GM10847 (cell line): ENCODE measurements around the gene LAGE3.

Experiments used
- POLR2A ChIP-seq: IDR thresholded peaks from 2 replicates; pipeline ENCODE4 v1.6.1; 2011; ENCODE audit not compliant: insufficient read length; ENCODE audit errors: extremely low read depth

LAGE3 gene

DNA sequence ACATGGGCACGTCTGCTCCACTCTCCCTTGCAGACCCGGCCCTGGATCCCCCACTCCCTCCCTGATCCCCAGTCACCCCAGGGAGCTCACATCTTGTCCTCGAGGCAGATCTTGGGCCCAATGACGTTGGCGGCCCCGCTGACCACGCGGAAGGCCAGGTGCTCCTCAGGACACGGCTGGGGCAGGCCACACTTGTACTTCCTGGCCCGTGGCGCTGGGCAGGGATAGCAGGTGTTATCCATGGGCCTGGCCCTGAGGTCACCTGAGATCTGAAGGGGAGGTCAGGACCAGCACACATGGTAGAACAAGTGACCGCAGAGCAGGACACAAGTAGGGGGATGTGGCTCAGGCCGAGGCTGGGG is 29.3 kb upstream of the LAGE3 start:
- TF ChIP-seq POLR2A: no peak

DNA sequence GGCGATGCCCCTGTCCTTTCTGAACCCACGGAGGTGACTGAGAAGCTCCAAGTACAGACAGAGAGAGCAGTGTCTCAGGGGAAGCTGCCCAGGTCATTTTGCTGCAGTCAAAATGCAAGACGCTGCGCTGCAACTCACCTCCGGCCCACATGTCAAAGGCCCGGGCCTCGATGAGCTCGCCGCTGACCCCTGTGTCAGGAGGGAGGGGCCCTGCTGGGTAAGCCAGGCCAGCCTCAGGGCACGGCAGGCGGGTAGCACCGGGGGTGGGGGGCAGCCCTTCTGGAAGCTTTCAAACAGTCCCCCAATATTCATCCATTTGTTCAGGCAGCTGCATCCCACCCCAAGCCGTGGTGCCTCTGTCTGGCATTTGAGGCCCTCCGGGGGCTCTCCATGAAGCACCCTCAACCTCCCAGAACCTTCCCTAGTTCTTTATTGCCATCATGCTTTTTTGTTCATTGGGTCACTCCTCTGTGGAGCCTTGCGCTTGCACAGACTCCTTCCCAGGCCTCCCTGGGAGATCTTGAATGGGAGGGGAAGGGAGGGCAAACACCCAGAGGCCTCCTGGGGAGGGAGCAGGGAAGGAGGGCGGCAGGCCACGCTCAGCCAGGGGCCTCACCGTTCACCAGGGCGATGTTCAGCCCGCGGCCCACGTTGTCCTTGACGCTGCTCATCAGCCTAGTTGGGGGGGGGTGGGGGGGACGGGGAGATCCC is 28.7 kb upstream of the LAGE3 start:
- TF ChIP-seq POLR2A: no peak

- TF ChIP-seq POLR2A: no peak
Observed at GRCh38 chrX:154506483-154507332, 27.6 kb upstream of the LAGE3 start.

GRCh38 chrX:154505734-154506133 is 26.7 kb upstream of the LAGE3 start:
- no peak for TF ChIP-seq POLR2A

DNA sequence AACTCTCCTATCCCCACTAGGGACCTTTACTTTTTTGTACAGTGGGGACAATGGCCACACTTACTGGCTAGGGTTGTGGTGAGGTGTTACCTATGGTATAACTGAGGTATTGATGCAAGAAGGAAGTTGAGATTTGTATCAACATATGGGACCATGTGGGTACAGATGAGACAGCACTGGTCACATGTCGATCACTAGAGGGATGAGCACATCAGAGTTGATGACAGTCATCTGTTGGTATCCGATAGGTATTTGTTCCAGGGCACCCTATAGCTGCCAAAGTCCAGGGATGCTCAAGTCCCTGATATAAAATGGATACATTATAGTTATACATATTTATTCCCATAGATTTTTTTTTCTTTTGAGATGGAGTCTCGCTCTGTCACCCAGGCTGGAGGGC is 23.9 kb upstream of the LAGE3 start:
- no peak for TF ChIP-seq POLR2A

GRCh38 chrX:154502098-154502497 is 23.0 kb upstream of the LAGE3 start:
- no peak for TF ChIP-seq POLR2A

DNA sequence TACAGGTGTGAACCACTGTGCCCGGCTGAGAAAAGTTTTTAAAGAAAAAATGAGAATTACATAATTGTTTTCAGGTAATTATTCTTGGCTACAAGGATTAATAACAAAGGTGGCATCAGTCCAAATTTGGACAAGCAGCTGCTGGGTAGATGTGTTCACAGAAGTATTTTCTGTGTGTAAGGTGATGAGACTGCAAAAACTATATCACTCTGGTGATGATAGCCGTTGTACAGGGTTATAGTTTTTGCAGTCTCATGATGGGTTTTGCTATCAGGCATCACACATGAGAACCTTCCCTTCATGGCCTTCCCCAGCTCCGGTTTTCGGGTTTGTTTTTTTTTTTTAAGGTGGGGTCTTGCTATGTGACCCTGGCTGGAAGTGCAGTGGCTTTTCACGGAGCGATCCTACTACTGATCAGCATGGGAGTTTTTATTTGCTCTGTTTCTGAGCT is 16.4 kb upstream of the LAGE3 start:
- no peak for TF ChIP-seq POLR2A

DNA sequence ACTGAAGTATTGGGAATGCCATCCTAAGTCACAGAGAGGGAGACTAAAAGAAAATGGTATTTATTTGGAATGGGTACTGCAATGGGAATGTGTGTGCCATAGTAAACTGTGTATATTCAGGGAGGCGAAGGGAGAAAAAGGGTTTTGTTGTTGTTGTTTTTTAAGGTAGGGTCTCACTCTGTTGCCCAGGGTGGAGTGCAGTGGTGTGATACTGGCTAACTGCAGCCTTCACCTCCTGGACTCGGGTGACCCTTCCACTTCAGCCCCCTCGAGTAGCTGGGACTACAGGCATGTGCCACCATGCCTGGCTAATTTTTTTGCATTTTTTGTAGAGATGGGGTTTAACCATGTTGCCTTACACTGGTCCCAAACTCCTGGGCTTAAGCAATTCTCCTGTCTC is 15.6 kb upstream of the LAGE3 start:
- TF ChIP-seq POLR2A: no peak

DNA sequence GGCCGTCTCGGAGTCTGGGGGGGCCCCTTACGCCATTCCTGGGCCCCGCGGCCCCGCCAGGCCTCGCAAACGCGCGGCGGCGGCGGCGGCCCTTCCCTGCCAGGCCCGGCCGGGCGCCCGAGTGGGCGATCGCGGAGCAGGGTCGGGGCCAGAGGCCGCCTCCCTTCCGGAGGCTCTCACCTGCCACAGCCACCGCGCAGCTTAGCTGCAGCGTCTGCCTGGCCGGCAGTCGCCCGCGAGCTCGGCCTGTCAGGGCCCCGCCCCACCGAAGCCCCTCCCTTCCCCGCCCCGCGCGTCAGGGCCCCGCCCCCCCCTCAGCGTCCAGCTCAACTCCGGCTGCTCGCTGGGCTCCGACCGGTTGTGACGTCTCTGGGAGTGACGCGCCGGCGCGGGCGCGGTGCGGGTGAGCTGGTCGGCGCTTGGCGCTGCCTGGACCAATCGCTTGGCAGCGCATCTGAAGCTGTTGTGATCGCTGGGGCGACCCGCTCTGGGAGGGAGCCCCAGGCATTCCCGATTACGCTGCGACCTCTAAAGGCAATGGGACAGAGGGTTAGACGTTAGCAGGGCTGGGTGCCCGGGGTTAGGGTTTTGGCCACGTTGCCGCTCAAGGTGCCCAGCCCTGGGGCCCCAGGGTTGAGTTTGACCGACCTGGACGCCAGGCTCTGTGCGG is 11.5 kb upstream of the LAGE3 start, which contains the start of gene SLC10A3:
Gene SLC10A3 (minus strand): TSS at position 216 of the 670 bp plus-strand sequence. CDS start 1,689 bp downstream, outside the sequence.
- peak; percentile 94 for TF ChIP-seq POLR2A

GRCh38 chrX:154490021-154490413 is 10.9 kb upstream of the LAGE3 start:
- TF ChIP-seq POLR2A: no peak

DNA sequence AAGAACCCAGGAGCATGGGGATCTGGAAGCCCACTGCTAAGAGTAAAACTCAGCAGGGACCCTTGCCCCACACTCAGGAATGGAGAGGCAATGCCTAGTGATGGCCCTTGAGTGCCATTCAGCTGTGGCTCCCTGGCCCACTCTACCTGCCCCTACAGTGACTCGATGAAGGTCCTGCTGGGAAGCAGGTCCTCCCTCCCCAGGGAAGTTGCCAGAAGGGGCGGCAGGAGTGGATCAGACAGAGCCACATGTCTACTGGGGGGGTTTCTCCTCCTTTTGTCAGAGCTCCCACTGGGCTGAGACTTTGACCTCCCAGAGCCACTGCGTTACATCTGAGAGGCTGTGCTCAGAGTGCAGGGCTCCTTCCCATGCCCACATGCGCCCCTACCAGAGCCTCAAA is 10.1 kb upstream of the LAGE3 start:
- no peak for TF ChIP-seq POLR2A

GRCh38 chrX:154488336-154489075 is 9.4 kb upstream of the LAGE3 start:
- TF ChIP-seq POLR2A: no peak

- TF ChIP-seq POLR2A: no peak
Observed at GRCh38 chrX:154487518-154488290, 8.6 kb upstream of the LAGE3 start.
